Muscle layer of colon (tissue), 2 donors: ENCODE results near the gene F10.
"Not testable (repeated sequence)": the region's sequence is repeated elsewhere in the genome, so short reads cannot be mapped to it uniquely, and the experiment has no call there.

Source experiments
- H3K27ac ChIP-seq: one replicate; pipeline ENCODE4 v1.7.0; 2013; ENCODE audit warnings: low read depth, mild to moderate bottlenecking, low read length, moderate library complexity
- H3K27me3 ChIP-seq, 2 donors: one replicate each; pipeline ENCODE4 v1.7.0; 2013; ENCODE audit warnings: low read length in 2 of 2, mild to moderate bottlenecking in 2 of 2; ENCODE audit not compliant: insufficient read depth in 2 of 2, control insufficient read depth in 1 of 2
- H3K36me3 ChIP-seq: one replicate; pipeline ENCODE4 v1.7.0; 2013; ENCODE audit warnings: mild to moderate bottlenecking, low read length; ENCODE audit not compliant: insufficient read depth
- H3K4me1 ChIP-seq: one replicate; pipeline ENCODE4 v1.7.0; 2013; ENCODE audit warnings: mild to moderate bottlenecking, low read length; ENCODE audit not compliant: insufficient read depth
- H3K4me3 ChIP-seq, 2 donors: one replicate each; pipeline ENCODE4 v1.7.0; 2013; ENCODE audit warnings: low read length in 2 of 2, low read depth in 1 of 2, mild to moderate bottlenecking in 1 of 2, moderate library complexity in 1 of 2
- H3K9ac ChIP-seq: one replicate; pipeline ENCODE4 v1.7.0; 2013; ENCODE audit warnings: low read length
- H3K9me3 ChIP-seq: one replicate; pipeline ENCODE4 v1.7.0; 2013; ENCODE audit warnings: mild to moderate bottlenecking, low read length
- donor health status: abdominal sarcoma.
- donor health status: Adenocarcinoma of cecum.

Gene F10

GRCh38 chr13:113122550-113123225, at the start of gene F10:
TSS of gene F10 (plus strand) at chr13:113122799. CDS start at chr13:113122856, 57 bp downstream.
- Histone ChIP-seq H3K9ac (no peak within 1 kb of the TSS), H3K4me3 (no peak within 1 kb of the TSS), H3K27me3 (no peaks in the 10 kb centered on the region), H3K36me3 (no peaks in the 10 kb centered on the region), H3K4me1 (no peaks in the 10 kb centered on the region), H3K9me3 (no peaks in the 10 kb centered on the region), H3K27ac (no peak within 1 kb of the TSS)

- no peak overlapping the region for H3K27ac ChIP-seq
- H3K4me3 ChIP-seq, result no peak overlapping the region
- no peaks in the 10 kb centered on the region for H3K9me3 ChIP-seq
- no peaks in the 10 kb centered on the region for H3K4me1 ChIP-seq
- H3K36me3 ChIP-seq, result no peaks in the 10 kb centered on the region
- H3K9ac ChIP-seq, result no peak overlapping the region
- H3K27me3 ChIP-seq, result no peaks in the 10 kb centered on the region
Observed at GRCh38 chr13:113073942-113074341, 48.7 kb upstream of the F10 start.

GRCh38 chr13:113074401-113074800, 48.2 kb upstream of the F10 start:
- H3K4me3 ChIP-seq, result no peak overlapping the region
- H3K27me3 ChIP-seq, result no peaks in the 10 kb centered on the region
- no peaks in the 10 kb centered on the region for H3K36me3 ChIP-seq
- no peak overlapping the region for H3K9ac ChIP-seq
- H3K9me3 ChIP-seq, result no peaks in the 10 kb centered on the region
- H3K4me1 ChIP-seq, result no peaks in the 10 kb centered on the region
- H3K27ac ChIP-seq, result no peak overlapping the region

GRCh38 chr13:113074876-113075275, 47.7 kb upstream of the F10 start:
- H3K9ac ChIP-seq, result no peak overlapping the region
- no peaks in the 10 kb centered on the region for H3K9me3 ChIP-seq
- no peaks in the 10 kb centered on the region for H3K27me3 ChIP-seq
- no peak overlapping the region for H3K4me3 ChIP-seq
- H3K36me3 ChIP-seq, result no peaks in the 10 kb centered on the region
- no peaks in the 10 kb centered on the region for H3K4me1 ChIP-seq
- H3K27ac ChIP-seq, result no peak overlapping the region

- no peaks in the 10 kb centered on the region for H3K36me3 ChIP-seq
Observed at GRCh38 chr13:113075711-113076110, 46.9 kb upstream of the F10 start.

GRCh38 chr13:113076681-113077401, 45.8 kb upstream of the F10 start:
- Histone ChIP-seq H3K36me3 (no peaks in the 10 kb centered on the region), H3K4me3 (no peak overlapping the region), H3K9ac (no peak overlapping the region), H3K9me3 (no peaks in the 10 kb centered on the region), H3K4me1 (no peaks in the 10 kb centered on the region), H3K27ac (no peak overlapping the region), H3K27me3 (no peaks in the 10 kb centered on the region)

More at GRCh38 chr13:113075711-113076110, 46.9 kb upstream of the F10 start:
- Histone ChIP-seq H3K9ac (no peak overlapping the region), H3K27me3 (no peaks in the 10 kb centered on the region), H3K9me3 (no peaks in the 10 kb centered on the region), H3K4me3 (no peak overlapping the region), H3K27ac (no peak overlapping the region), H3K4me1 (no peaks in the 10 kb centered on the region)

- H3K9ac ChIP-seq, result no peak overlapping the region
- H3K9me3 ChIP-seq, result no peaks in the 10 kb centered on the region
- no peaks in the 10 kb centered on the region for H3K36me3 ChIP-seq
- no peak overlapping the region for H3K4me3 ChIP-seq
- no peaks in the 10 kb centered on the region for H3K4me1 ChIP-seq
- no peak overlapping the region for H3K27ac ChIP-seq
- H3K27me3 ChIP-seq, result no peaks in the 10 kb centered on the region
Observed at GRCh38 chr13:113077566-113077952, 45.0 kb upstream of the F10 start.

GRCh38 chr13:113077953-113078901, 44.4 kb upstream of the F10 start:
- Histone ChIP-seq H3K27me3 (no peaks in the 10 kb centered on the region), H3K27ac (no peak overlapping the region), H3K4me1 (no peaks in the 10 kb centered on the region), H3K9me3 (no peaks in the 10 kb centered on the region), H3K4me3 (no peak overlapping the region), H3K9ac (no peak overlapping the region), H3K36me3 (no peaks in the 10 kb centered on the region)

- H3K9me3 ChIP-seq, result no peaks in the 10 kb centered on the region
- no peaks in the 10 kb centered on the region for H3K27me3 ChIP-seq
- H3K27ac ChIP-seq, result no peak overlapping the region
- H3K9ac ChIP-seq, result no peak overlapping the region
- H3K36me3 ChIP-seq, result no peaks in the 10 kb centered on the region
- H3K4me3 ChIP-seq, result no peak overlapping the region
- no peaks in the 10 kb centered on the region for H3K4me1 ChIP-seq
Observed at GRCh38 chr13:113078902-113079780, 43.5 kb upstream of the F10 start.

GRCh38 chr13:113079781-113080080, 42.9 kb upstream of the F10 start:
- H3K4me1 ChIP-seq, H3K27ac ChIP-seq, H3K27me3 ChIP-seq, H3K9me3 ChIP-seq, H3K4me3 ChIP-seq, H3K9ac ChIP-seq, H3K36me3 ChIP-seq: not testable (repeated sequence)
